PC-3 (cell line): ENCODE measurements around the gene KLHL14.

Experiments
- EZH2 ChIP-seq: fragments of 300-600 bp; sonication (generic); IDR thresholded peaks from one replicate; pipeline ENCODE4 v1.6.1; 2017; ENCODE audit warnings: antibody characterized with exemption, mild to moderate bottlenecking, low read length; ENCODE audit not compliant: unreplicated experiment
- EZH2phosphoT487 ChIP-seq: fragments of 300-600 bp; sonication (generic); IDR thresholded peaks from 2 replicates; pipeline ENCODE4 v1.6.1; 2018; ENCODE audit warnings: mild to moderate bottlenecking, antibody characterized with exemption, low read length, borderline replicate concordance
- TF ChIP-seq, protein P1 (sequence below): fragments of 300-600 bp; sonication (generic); conservative IDR thresholded peaks from 2 replicates; pipeline ENCODE4 v1.5.1; 2017; ENCODE audit warnings: antibody characterized with exemption, low read depth, mild to moderate bottlenecking, low read length

DNA sequence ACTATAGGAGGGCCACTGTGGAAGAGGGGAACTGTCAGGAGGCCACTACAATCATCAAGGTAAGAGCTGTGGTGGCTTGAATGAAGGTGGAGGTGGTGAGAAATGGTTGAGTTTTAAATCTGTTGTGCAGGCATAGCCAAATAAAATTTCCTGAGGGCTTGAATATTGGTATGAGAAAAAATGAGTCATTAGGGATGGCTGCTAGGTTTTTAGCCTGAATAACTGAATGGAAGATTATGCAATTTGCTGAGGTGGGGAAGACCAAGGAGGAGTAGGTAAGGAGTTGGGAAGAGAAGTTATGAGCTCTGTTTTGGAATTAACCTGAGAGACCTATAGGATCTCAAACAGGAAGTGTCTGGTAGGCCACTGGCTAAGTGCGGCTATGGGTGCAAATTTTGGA, 84.0 kb downstream of the KLHL14 start:
- TF ChIP-seq, protein P1, sequence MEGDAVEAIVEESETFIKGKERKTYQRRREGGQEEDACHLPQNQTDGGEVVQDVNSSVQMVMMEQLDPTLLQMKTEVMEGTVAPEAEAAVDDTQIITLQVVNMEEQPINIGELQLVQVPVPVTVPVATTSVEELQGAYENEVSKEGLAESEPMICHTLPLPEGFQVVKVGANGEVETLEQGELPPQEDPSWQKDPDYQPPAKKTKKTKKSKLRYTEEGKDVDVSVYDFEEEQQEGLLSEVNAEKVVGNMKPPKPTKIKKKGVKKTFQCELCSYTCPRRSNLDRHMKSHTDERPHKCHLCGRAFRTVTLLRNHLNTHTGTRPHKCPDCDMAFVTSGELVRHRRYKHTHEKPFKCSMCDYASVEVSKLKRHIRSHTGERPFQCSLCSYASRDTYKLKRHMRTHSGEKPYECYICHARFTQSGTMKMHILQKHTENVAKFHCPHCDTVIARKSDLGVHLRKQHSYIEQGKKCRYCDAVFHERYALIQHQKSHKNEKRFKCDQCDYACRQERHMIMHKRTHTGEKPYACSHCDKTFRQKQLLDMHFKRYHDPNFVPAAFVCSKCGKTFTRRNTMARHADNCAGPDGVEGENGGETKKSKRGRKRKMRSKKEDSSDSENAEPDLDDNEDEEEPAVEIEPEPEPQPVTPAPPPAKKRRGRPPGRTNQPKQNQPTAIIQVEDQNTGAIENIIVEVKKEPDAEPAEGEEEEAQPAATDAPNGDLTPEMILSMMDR = no peak
- TF ChIP-seq EZH2 (no peak), EZH2phosphoT487 (no peak)
